GM12891 (cell line): Measurements from ENCODE around the gene ANK3.

Source experiments
- POLR2A ChIP-seq: IDR thresholded peaks from 2 replicates; pipeline ENCODE4 v1.6.1; 2011; ENCODE audit warnings: low read depth, low read length, control low read depth
- POLR2AphosphoS5 ChIP-seq: IDR thresholded peaks from 2 replicates; pipeline ENCODE4 v1.6.1; 2011; ENCODE audit warnings: low read depth, low read length, control low read depth

DNA sequence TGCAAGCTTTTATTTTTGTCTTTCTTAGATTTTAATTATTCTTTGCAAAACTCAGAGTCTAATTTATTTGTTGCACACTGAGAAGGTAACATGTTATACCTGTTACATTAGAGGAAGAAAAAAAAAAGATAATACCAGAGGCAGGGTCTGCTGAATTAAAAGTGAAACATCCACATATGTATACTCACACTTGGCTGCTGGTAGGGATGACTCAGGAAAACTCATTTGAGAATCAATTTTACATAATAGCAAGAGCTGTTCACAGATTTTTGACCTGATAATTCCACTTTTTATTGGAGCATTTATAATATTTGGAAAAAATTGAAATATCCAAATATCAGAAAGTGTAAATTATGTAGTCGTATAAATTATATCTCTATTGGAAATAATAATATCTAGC is 405.3 kb downstream of the ANK3 start:
- TF ChIP-seq POLR2AphosphoS5 (no peak), POLR2A (no peak)
